Measurements from ENCODE around the gene FGGY.
"Not testable (repeated sequence)": the region's sequence is repeated elsewhere in the genome, so short reads cannot be mapped to it uniquely, and the experiment has no call there.

Gene FGGY

DNA sequence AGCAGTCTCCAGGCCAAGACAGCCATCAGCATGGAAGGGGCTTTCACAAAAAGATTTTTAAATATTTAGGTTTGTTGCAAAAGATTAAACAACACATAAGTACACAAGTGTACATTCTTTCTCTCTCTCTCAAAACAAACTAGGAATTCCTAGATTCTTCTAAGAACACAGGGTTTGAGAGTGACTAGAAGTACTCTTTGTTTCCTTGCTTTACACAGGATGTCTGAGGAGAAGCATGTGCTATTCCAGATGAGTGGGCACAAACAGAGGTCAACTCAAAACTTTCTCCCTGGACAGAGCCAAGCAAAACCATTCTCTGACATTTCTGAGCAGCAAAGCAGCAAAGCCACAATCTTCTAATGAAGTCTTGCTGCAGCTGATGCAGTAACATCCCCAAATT lies 307.3 kb downstream of the FGGY start:
- ChIA-PET CTCF (no interaction called here), POLR2A (no interaction called here)
- no peak for TF ChIP-seq CTCF (IDR thresholded peaks at IDR 0.05; ENCODE audit: control extremely low read depth, extremely low read depth, low read depth, missing control alignments)
- no peak for DNase-seq (ENCODE audit: extremely low spot score)

GRCh38 chr1:59605184-59605583 lies 308.3 kb downstream of the FGGY start:
- no peak for DNase-seq (ENCODE audit: extremely low spot score)
- no peak for TF ChIP-seq CTCF (IDR thresholded peaks at IDR 0.05; ENCODE audit: control extremely low read depth, extremely low read depth, low read depth, missing control alignments)
- ChIA-PET CTCF (no interaction called here), POLR2A (no interaction called here)

DNA sequence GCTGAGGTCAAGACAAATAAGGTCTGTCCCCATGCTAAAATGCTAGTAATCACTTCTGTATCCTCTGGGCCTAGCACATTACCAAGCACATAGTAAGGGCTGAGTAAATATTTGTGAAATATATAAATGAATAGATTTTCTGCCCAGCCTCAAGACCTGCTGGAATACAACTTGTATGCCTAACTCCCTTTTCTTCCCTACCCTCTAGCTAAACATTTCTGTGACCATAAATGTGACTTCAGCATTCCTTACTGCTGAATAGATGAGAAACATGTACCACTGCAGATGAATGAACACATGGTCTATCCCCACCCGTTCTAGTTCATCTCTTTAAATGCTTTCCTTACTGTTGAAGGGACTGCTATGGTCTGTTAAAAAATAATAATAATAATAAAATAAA lies 308.9 kb downstream of the FGGY start:
- ChIA-PET POLR2A (no interaction called here), CTCF (interaction anchor here (1.3 to 2.3 kb wide), 2 partner anchors 11 to 13 kb away, joined by 5 to 9 read pairs; no protein-coding TSS in a partner anchor)
- TF ChIP-seq CTCF (IDR thresholded peaks at IDR 0.05; ENCODE audit: control extremely low read depth, extremely low read depth, low read depth, missing control alignments): no peak
- no peak for DNase-seq (ENCODE audit: extremely low spot score)

DNA sequence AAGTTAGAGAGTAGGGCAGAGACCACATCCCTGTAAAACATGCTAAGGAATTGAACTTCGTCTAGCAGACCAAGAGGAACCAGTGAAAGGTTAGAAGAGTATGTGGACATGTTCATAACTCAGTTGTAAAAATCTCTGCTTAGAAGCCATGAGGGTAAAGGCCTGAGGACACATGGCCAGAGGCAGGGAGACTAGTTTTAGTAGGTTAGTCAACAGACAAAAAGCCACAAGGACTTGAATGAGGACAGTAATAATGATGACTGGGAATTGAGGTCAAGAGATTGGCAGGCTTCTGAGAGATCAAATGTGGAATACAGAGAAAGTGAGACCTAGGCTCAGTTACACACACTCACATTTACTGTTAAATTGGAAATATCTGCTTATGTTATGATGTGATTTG lies 312.4 kb downstream of the FGGY start:
- TF ChIP-seq CTCF (IDR thresholded peaks at IDR 0.05; ENCODE audit: control extremely low read depth, extremely low read depth, low read depth, missing control alignments): no peak
- POLR2A ChIA-PET: no interaction called here
- CTCF ChIA-PET: no interaction called here
- DNase-seq (ENCODE audit: extremely low spot score): no peak

DNA sequence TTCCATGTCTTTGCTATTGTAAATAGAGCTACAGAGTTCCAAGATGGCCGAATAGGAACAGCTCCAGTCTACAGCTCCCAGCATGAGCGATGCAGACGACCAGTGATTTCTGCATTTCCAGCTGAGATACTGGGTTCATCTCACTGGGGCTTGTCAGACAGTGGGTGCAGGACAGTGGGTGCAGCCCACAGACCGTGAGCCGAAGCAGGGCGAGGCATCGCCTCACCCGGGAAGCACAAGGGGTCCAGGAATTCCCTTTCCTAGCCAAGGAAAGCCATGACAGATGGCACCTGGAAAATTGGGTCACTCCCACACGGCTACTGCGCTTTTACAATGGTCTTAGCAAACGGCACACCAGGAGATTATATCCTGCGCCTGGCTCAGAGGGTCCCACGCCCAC lies 313.6 kb downstream of the FGGY start:
- POLR2A ChIA-PET; DNase-seq (ENCODE audit: extremely low spot score); CTCF ChIA-PET: not testable (repeated sequence)

GRCh38 chr1:59617434-59617833 lies 320.5 kb downstream of the FGGY start:
- no peak for TF ChIP-seq CTCF (IDR thresholded peaks at IDR 0.05; ENCODE audit: control extremely low read depth, extremely low read depth, low read depth, missing control alignments)
- ChIA-PET POLR2A (no interaction called here), CTCF (no interaction called here)
- DNase-seq (ENCODE audit: extremely low spot score): no peak

DNA sequence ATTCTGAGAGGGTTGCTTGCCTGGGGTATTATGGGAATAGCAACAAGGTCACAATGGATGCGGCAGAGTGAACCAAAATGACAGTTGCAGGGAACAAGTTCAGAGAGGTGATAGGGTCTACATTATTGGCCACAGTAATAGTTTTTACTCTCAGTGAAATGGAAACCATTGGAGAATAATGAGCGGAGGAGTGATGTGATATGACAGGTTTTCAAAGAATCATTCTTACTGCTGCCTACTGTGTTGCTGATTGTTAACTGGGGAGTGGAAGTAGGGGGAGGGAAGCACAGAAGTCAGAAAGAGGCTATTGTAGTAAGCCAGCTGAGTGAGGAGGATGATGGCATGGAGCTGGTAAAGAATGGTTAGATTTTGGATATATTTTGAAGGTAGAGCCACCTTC lies 322.7 kb downstream of the FGGY start:
- CTCF ChIA-PET: interaction anchor here (0.9 to 1.3 kb wide), 2 partner anchors 13 to 19 kb away, joined by 4 to 5 read pairs; no protein-coding TSS in a partner anchor
- TF ChIP-seq CTCF (IDR thresholded peaks at IDR 0.05; ENCODE audit: control extremely low read depth, extremely low read depth, low read depth, missing control alignments): no peak
- POLR2A ChIA-PET: no interaction called here
- no peak for DNase-seq (ENCODE audit: extremely low spot score)
